CD14-positive monocyte (primary cell): ENCODE results near the gene RITA1. TPM values are rescaled to one million over a fixed set of nuclear protein-coding genes. Genes with fewer than 3 reads are reported as not detected.

Source experiments
- DNase-seq, 3 donors: peaks; one replicate each; pipeline ENCODE4 v3.0.0-alpha.2; 2011 to 2022
- H2AFZ ChIP-seq: 2 replicates; pipeline ENCODE4 v1.6.0; 2012; ENCODE audit warnings: mild to moderate bottlenecking, low read depth, low read length, inconsistent platforms; ENCODE audit not compliant: insufficient read depth, poor library complexity, severe bottlenecking
- H3K27ac ChIP-seq, 2 donors: 1 replicate in 1 of 2; 2 replicates in 1 of 2; pipeline ENCODE4 v1.5.1; 2012 to 2013; ENCODE audit warnings: low read length in 2 of 2, control low read depth in 1 of 2, inconsistent platforms in 1 of 2, low read depth in 1 of 2, mild to moderate bottlenecking in 1 of 2
- H3K27me3 ChIP-seq, 2 donors: one replicate each; pipeline versions ENCODE4 v1.6.0 to v1.6.1; 2011 to 2013; ENCODE audit warnings: low read length in 2 of 2; ENCODE audit not compliant: control insufficient read depth in 2 of 2, insufficient read depth in 2 of 2
- H3K36me3 ChIP-seq, 2 donors: replicated peaks in 1 of 2; 1 replicate in 1 of 2; 2 replicates in 1 of 2; pipeline versions ENCODE4 v1.5.1 to v1.6.1; 2012 to 2013; ENCODE audit warnings: low read length in 2 of 2, control low read depth in 1 of 2, inconsistent platforms in 1 of 2, mild to moderate bottlenecking in 1 of 2; ENCODE audit not compliant: insufficient read depth in 2 of 2, control insufficient read depth in 1 of 2
- H3K4me1 ChIP-seq, 2 donors: 1 replicate in 1 of 2; 2 replicates in 1 of 2; pipeline versions ENCODE4 v1.5.1 to v1.6.1; 2012 to 2013; ENCODE audit warnings: low read length in 2 of 2, control low read depth in 1 of 2, inconsistent platforms in 1 of 2, mild to moderate bottlenecking in 1 of 2, moderate library complexity in 1 of 2; ENCODE audit not compliant: insufficient read depth in 2 of 2, control insufficient read depth in 1 of 2
- H3K4me2 ChIP-seq: replicated peaks from 2 replicates; pipeline ENCODE3; 2012; ENCODE audit warnings: low read length, moderate library complexity, mild to moderate bottlenecking; ENCODE audit not compliant: poor library complexity, severe bottlenecking; ENCODE audit errors: extremely low read depth
- H3K4me3 ChIP-seq, 3 experiments: fragments of 200-600 bp in 1 of 3; sonication (generic) in 1 of 3; replicated peaks in 1 of 3; 1 replicate in 2 of 3; 2 replicates in 1 of 3; pipeline ENCODE4 v1.5.1; 2011 to 2013; ENCODE audit warnings: low read length in 3 of 3, mild to moderate bottlenecking in 3 of 3, control low read depth in 2 of 3, low read depth in 2 of 3, inconsistent platforms in 1 of 3, moderate library complexity in 1 of 3
- H3K79me2 ChIP-seq: 2 replicates; pipeline ENCODE4 v1.6.0; 2012; ENCODE audit warnings: mild to moderate bottlenecking, control low read depth, inconsistent platforms, low read length, moderate library complexity; ENCODE audit not compliant: insufficient read depth
- H3K9ac ChIP-seq: 2 replicates; pipeline ENCODE4 v1.6.0; 2017; ENCODE audit warnings: low read length, mild to moderate bottlenecking; ENCODE audit not compliant: insufficient read depth, poor library complexity, severe bottlenecking
- H3K9me3 ChIP-seq, 2 donors: replicated peaks in 1 of 2; 1 replicate in 1 of 2; 2 replicates in 1 of 2; pipeline versions ENCODE4 v1.5.1 to v1.6.1; 2012 to 2013; ENCODE audit warnings: low read length in 2 of 2, control low read depth in 1 of 2; ENCODE audit not compliant: control insufficient read depth in 1 of 2, insufficient read depth in 1 of 2
- H4K20me1 ChIP-seq: 2 replicates; pipeline ENCODE4 v1.6.0; 2012; ENCODE audit warnings: mild to moderate bottlenecking, low read length, control low read depth, moderate library complexity; ENCODE audit not compliant: insufficient read depth
- H3K27ac Mint-ChIP-seq, 7 donors: one replicate each; pipeline ENCODE4 v1.8.0; 2020; ENCODE audit warnings: mild to moderate bottlenecking in 7 of 7, mixed read lengths in 7 of 7, moderate library complexity in 6 of 7, inconsistent platforms in 2 of 7
- H3K27me3 Mint-ChIP-seq, 3 donors: one replicate each; pipeline ENCODE4 v1.8.0; 2021 to 2022; ENCODE audit warnings: low read depth in 3 of 3, mild to moderate bottlenecking in 3 of 3, mixed read lengths in 3 of 3, moderate library complexity in 3 of 3, inconsistent platforms in 1 of 3
- H3K36me3 Mint-ChIP-seq, 2 donors: one replicate each; pipeline ENCODE4 v1.8.0; 2020; ENCODE audit warnings: mixed read lengths in 2 of 2, inconsistent platforms in 1 of 2, mild to moderate bottlenecking in 1 of 2
- H3K4me1 Mint-ChIP-seq: one replicate; pipeline ENCODE4 v1.8.0; 2020; ENCODE audit warnings: mild to moderate bottlenecking, mixed read lengths
- H3K4me3 Mint-ChIP-seq, 2 donors: one replicate each; pipeline ENCODE4 v1.8.0; 2020; ENCODE audit warnings: mild to moderate bottlenecking in 2 of 2, mixed read lengths in 2 of 2, moderate library complexity in 1 of 2
- H3K9me3 Mint-ChIP-seq, 7 donors: one replicate each; pipeline ENCODE4 v1.8.0; 2020 to 2022; ENCODE audit warnings: mixed read lengths in 7 of 7, mild to moderate bottlenecking in 6 of 7, moderate library complexity in 6 of 7, inconsistent platforms in 2 of 7
- WGBS: methylation state at CpG from one replicate; pipeline ENCODE4 v1.1.5; 2013; ENCODE audit warnings: missing lambda C conversion rate; ENCODE audit not compliant: insufficient coverage; 5-methylcytosine and 5-hydroxymethylcytosine counted together
- intact Hi-C, 2 donors: fragments of 100-400 bp; cut with micrococcal nuclease; formaldehyde crosslinking; loops; one replicate each; pipeline versions ENCODE4 v1.15.0 to v1.15.1; 2023
- polyA plus RNA-seq, 3 donors: library from polyadenylated mRNA; depleted of rRNA in 1 of 3; unstranded in 2 of 3; stranded (reverse) in 1 of 3; fragments of 300-500 nt in 2 of 3; fragments of >200 nt in 1 of 3; fragmentation: Illumina TruSeq in 2 of 3; gene quantifications; 1 replicate in 2 of 3; 2 replicates in 1 of 3; pipeline ENCODE4 v1.2.3, GENCODE V29; 2012 to 2021
- TF ChIP-seq, protein P1 (sequence below): fragments of 200-600 bp; IDR thresholded peaks from one replicate; pipeline ENCODE4 v1.8.0; 2022; ENCODE audit warnings: antibody characterized with exemption, mild to moderate bottlenecking

RITA1 gene
- polyA plus RNA-seq, 3 donors = 4.9 to 17.6 (median 16.4) TPM

DNA sequence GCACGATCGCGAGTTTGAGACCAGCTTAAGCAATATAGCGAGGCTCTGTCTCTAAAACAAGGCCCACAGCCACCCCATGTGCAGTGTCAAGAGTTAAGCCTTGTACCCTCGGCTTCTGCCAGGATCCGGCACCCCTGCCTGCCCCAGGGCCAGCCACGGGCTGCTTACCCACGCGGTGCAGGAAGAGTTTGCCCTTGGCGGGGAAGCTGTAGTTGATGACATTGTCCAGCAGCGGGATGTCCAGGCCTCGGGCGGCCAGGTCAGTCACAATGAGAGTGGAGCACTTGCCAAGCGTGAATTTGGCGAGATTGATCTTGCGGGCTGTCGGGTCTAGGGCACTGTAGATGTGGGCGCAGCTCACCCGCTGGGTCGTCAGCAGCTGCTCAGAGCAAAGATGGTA lies 13.3 kb upstream of the RITA1 start:
- TF ChIP-seq, protein P1, sequence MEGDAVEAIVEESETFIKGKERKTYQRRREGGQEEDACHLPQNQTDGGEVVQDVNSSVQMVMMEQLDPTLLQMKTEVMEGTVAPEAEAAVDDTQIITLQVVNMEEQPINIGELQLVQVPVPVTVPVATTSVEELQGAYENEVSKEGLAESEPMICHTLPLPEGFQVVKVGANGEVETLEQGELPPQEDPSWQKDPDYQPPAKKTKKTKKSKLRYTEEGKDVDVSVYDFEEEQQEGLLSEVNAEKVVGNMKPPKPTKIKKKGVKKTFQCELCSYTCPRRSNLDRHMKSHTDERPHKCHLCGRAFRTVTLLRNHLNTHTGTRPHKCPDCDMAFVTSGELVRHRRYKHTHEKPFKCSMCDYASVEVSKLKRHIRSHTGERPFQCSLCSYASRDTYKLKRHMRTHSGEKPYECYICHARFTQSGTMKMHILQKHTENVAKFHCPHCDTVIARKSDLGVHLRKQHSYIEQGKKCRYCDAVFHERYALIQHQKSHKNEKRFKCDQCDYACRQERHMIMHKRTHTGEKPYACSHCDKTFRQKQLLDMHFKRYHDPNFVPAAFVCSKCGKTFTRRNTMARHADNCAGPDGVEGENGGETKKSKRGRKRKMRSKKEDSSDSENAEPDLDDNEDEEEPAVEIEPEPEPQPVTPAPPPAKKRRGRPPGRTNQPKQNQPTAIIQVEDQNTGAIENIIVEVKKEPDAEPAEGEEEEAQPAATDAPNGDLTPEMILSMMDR = no peak
- H3K27ac Mint-ChIP-seq = peak overlapping the region in 2 of 7 donors; percentile 23 to 25

DNA sequence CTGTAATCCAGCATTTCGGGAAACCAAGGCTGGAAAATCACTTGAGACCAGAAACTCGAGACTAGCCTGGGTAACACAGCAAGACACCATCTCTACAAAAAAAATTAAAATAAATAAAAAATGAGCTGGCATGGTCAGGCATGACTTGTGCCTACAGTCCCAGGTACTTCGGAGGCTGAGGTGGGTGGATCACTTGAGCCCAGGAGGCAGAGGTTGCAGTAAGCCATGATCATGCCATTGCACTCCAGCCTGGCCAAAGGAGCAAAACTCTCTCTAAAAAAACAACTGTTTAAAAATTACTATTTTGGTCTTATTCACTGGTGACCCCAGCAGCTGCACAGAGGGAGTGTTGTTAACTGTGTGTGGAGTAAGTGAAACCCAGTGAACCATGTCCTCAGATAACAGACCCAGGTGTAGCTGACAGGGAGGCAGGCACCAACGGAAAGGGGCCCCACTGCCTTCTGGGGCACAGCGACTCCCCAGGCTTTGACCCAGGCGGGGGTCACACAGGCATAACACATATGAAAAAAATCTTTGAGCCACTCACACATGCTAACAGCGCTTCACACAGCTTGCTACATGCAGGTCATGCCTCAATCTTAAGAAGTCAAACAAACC lies 12.3 kb upstream of the RITA1 start:
- H3K9me3 Mint-ChIP-seq = peaks cover 0 to 3% (median 0%) of the 10 kb centered on the region in 7 donors
- TF ChIP-seq, protein P1 = no peak
- peaks cover 86 to 96% of the 10 kb centered on the region in 2 donors for H3K36me3 Mint-ChIP-seq
- H3K4me1 Mint-ChIP-seq = no peaks in the 10 kb centered on the region
- Histone ChIP-seq H3K36me3 (peaks cover 88 to 95% of the 10 kb centered on the region in 2 donors), H3K9ac (no peak overlapping the region), H3K4me3 (no peak overlapping the region), H3K27me3 (no peaks in the 10 kb centered on the region), H3K27ac (no peak overlapping the region), H3K4me2 (no peak overlapping the region), H3K79me2 (no peaks in the 10 kb centered on the region), H4K20me1 (no peaks in the 10 kb centered on the region), H2AFZ (no peak overlapping the region), H3K9me3 (no peaks in the 10 kb centered on the region), H3K4me1 (no peaks in the 10 kb centered on the region)
- WGBS = 97% methylated on average over 4 of the region's 7 CpGs
- intact Hi-C loops = loop anchor here in 1 of 2 donors (5.0 kb wide), 1 partner anchor 181 kb away; no protein-coding TSS in a partner anchor
- no peak for DNase-seq
- H3K4me3 Mint-ChIP-seq = no peak overlapping the region
- H3K27ac Mint-ChIP-seq = peak overlapping the region in 2 of 7 donors; percentile 10 to 33
- H3K27me3 Mint-ChIP-seq = peaks cover 0 to 4% (median 0%) of the 10 kb centered on the region in 3 donors

More for the DNA sequence above, 13.3 kb upstream of the RITA1 start:
- Histone ChIP-seq H3K9ac (no peak overlapping the region), H3K4me1 (no peaks in the 10 kb centered on the region), H4K20me1 (no peaks in the 10 kb centered on the region), H3K36me3 (peaks cover 88 to 95% of the 10 kb centered on the region in 2 donors), H3K4me2 (no peak overlapping the region), H3K79me2 (no peaks in the 10 kb centered on the region), H3K27me3 (no peaks in the 10 kb centered on the region), H3K4me3 (no peak overlapping the region), H2AFZ (no peak overlapping the region), H3K9me3 (no peaks in the 10 kb centered on the region), H3K27ac (no peak overlapping the region)
- peaks cover 0 to 4% (median 0%) of the 10 kb centered on the region in 3 donors for H3K27me3 Mint-ChIP-seq
- H3K9me3 Mint-ChIP-seq = no peaks in the 10 kb centered on the region
- intact Hi-C loops = loop anchor here in 1 of 2 donors (5.0 kb wide), 1 partner anchor 180 kb away; no protein-coding TSS in a partner anchor
- H3K4me1 Mint-ChIP-seq = no peaks in the 10 kb centered on the region
- H3K4me3 Mint-ChIP-seq = no peak overlapping the region
- peaks cover 82 to 96% of the 10 kb centered on the region in 2 donors for H3K36me3 Mint-ChIP-seq
- DNase-seq = no peak
- 95% methylated on average over 17 of the region's 20 CpGs for WGBS
